Measurements from ENCODE around the gene FER.
"Not testable (repeated sequence)": the region's sequence is repeated elsewhere in the genome, so short reads cannot be mapped to it uniquely, and the experiment has no call there.

The FER gene

DNA sequence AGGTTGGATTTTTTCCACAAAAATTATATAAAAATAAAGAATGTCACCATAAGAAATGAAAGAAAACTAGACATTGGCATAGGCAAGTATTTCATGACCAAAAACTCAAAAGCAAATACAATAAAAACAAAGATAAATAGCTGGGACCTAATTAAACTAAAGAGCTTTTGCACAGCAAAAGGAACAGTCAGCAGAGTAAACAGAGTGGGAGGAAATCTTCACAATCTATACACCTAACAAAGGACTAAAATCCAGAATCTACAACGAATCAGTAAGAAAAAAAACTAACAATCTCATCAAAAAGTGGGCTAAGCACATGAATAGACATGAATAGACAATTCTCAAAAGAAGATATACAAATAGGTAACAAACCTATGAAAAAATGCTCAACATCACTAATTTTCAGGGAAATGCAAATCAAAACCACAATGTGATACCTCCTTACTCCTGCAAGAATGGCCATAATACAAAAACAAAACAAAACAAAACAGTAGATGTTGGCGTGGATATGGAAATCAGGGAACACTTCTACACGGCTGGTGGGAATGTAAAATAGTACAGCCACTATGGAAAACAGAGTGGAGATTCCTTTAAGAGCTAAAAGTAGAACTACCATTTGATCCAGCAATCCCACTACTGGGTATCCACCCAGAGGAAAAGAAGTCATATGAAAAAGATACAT lies 94.7 kb downstream of the FER start:
- DNase-seq; in situ Hi-C loops (cut with HindIII; ENCODE audit: low pct_ligation_motif_present, low pct_unique_long_range_greater_than_20kb, low sequenced_read_pairs): not testable (repeated sequence)

DNA sequence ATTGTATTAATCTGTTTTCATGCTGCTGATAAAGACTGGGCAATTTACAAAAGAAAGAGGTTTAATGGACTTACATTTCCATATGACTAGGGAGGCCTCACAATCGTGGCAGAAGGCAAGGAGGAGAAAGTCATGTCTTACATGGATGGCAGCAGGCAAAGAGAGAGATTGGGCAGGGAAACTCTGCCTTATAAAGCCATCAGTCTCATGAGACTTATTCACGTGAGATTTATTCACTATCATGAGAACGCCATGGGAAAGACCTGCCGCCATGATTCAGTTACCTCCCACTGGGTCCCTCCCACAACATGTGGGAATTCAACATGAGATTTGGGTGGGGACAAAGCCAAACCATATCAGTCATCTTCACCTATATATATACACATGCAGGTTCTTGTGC lies 103.4 kb downstream of the FER start:
- in situ Hi-C loops (cut with HindIII; ENCODE audit: low pct_ligation_motif_present, low pct_unique_long_range_greater_than_20kb, low sequenced_read_pairs); DNase-seq: not testable (repeated sequence)

DNA sequence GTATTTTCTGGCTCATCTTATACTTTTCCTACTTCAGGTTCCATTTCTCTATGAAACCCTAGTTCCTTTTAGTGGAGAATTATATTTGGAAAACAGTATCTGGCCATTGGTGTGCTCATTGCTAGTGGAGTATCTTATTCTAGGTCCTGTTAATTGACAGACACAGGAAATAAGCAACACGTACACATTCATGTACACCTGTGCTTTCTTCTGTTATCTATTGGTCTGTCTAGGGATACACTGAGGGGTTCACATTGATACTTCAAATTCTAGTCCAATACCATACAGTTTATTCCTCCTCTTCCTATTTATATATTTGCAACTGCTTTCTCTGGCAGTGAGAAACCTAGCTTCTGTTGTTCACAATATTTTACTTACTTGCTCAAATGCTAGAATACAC lies 110.2 kb downstream of the FER start:
- DNase-seq = no peak
- in situ Hi-C loops (cut with HindIII; ENCODE audit: low pct_ligation_motif_present, low pct_unique_long_range_greater_than_20kb, low sequenced_read_pairs) = no loop called here

DNA sequence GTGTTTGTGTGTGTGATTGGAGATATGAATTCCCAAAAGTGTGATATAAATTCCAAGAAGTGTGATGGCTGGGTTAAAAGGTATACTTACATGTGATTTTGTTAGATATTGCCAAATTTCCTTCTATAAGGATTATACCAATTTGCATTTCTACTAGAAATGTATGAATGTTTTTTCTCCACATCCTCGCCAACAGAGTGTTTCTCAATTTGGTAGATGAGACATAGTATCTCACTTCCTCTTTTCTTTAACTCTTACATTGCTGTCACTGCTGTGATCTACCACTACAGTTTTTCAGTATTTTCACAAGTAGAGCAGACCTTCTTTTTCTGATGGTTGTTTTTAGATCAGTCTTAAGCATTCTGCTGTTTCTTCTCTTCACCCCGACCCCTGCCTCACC lies 111.3 kb downstream of the FER start:
- no peak for DNase-seq

DNA sequence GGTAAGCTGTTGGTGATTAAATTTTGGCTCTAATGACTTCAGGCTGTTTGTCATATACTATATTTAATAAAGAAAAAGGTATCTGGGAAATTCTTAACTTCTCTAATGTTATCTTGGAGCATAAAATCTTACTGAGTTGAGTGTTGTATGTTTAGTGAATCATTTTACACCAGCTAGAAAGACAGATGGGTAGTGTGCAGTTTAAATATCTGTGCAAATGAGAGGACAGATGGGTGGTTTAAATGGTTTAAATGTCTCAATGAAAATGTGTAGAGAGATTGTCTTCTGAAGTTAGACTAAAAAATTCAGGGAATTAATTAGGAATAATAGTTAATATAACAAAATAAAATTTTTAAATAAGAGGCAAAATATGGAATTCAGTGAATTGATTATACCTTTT lies 114.5 kb downstream of the FER start:
- in situ Hi-C loops (cut with HindIII; ENCODE audit: low pct_ligation_motif_present, low pct_unique_long_range_greater_than_20kb, low sequenced_read_pairs) = no loop called here

More for the DNA sequence above, 111.3 kb downstream of the FER start:
- in situ Hi-C loops (cut with HindIII; ENCODE audit: low pct_ligation_motif_present, low pct_unique_long_range_greater_than_20kb, low sequenced_read_pairs) = no loop called here

DNA sequence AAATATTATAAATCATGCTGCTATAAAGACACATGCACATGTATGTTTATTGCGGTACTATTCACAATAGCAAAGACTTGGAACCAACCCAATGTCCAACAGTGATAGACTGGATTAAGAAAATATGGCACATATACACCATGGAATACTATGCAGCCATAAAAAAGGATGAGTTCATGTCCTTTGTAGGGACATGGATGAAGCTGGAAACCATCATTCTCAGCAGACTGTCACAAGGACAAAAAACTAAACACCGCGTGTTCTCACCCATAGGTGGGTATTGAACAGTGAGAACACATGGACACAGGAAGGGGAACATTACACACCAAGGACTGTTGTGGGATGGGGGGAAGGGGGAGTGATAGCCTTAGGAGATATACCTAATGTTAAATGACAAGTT lies 118.4 kb downstream of the FER start:
- DNase-seq; in situ Hi-C loops (cut with HindIII; ENCODE audit: low pct_ligation_motif_present, low pct_unique_long_range_greater_than_20kb, low sequenced_read_pairs): not testable (repeated sequence)

More for the DNA sequence above, 114.5 kb downstream of the FER start:
- no peak for DNase-seq

DNA sequence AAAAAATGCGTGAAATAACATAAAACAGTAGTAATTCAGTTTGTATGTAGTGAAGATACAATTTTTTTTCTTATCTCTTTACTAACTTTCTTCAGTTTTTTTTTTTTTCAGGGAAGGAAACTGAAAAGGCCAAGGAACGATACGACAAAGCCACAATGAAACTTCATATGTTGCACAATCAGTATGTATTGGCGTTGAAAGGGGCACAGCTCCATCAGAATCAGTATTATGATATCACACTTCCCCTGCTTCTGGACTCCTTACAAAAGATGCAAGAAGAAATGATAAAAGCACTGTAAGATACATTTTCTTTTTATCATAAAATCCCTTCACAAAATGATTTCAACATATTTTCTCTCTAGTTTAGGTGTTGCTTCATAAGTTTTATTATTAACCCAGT lies 120.0 kb downstream of the FER start:
- in situ Hi-C loops (cut with HindIII; ENCODE audit: low pct_ligation_motif_present, low pct_unique_long_range_greater_than_20kb, low sequenced_read_pairs) = no loop called here
- DNase-seq = no peak

DNA sequence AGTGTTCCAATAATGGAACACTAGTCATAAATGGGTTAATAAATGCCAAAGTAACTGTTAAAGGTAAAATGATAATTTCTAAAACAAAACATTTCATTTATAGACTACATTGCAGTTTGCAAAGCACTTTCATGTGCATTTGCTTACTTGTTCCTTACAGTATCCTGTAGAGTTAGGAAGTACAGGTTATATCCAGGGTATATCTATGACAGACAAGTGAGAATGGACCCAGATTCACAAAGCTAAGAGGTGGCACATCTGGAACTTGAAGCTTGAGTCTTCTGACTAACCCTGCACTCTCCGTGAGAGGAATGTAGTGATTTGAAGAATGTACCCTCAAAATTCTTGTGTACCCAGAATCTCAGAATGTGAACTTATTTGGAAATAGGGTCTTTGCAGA lies 121.4 kb downstream of the FER start:
- in situ Hi-C loops (cut with HindIII; ENCODE audit: low pct_ligation_motif_present, low pct_unique_long_range_greater_than_20kb, low sequenced_read_pairs) = no loop called here
- DNase-seq = no peak

DNA sequence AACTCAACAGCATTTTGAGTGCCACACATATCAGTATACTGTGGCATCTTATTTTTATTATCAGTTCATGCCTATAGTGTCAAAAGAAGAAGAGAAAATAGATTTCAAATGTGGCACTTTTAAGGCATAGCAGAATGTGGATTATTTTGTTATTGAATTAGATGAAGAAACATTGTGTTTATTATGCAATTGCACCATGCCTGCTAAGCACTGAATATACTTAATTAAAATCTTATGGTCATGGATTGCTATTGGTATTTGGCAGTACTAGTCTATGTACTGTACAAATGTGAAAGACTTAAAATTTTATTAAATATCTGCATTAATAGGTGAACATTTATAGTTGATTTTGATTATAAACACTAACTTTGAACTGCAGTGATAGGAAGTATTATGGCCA lies 128.8 kb downstream of the FER start:
- in situ Hi-C loops (cut with HindIII; ENCODE audit: low pct_ligation_motif_present, low pct_unique_long_range_greater_than_20kb, low sequenced_read_pairs) = no loop called here
- DNase-seq = no peak

DNA sequence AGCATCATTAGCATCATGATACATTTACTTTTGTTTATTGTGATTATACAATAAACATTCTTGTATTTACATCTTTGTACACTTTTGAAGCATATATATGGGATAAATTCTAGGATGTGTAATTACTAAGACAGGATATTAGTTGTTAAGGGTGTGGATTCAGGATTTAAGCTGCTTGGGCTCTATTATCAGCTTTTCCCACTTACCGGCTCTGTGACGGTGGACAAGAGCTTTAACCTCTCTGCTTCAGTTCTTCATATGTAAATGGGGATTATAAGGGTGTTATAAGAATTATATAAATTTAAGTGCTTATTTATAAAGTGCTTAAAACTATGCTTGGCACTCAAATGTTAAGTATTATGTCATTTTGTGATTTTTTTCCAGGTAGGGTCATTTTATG lies 131.1 kb downstream of the FER start:
- no peak for DNase-seq
- in situ Hi-C loops (cut with HindIII; ENCODE audit: low pct_ligation_motif_present, low pct_unique_long_range_greater_than_20kb, low sequenced_read_pairs) = no loop called here

DNA sequence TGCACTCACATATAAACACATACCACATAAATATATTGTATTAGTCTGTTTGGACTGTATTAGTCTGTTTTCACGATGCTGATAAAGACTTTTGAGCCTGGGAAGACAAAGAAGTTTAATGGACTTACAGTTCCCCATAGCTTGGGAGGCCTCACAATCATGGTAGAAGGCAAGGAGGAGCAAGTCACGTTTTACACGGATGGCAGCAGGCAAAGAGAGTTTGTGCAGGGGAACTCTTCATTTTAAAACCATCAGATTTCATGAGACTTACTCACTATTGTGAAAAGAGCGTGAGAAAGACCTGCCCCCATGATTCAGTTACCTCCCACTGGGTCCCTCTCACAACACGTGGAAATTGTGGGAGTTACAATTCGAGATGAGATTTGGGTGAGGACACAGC lies 133.4 kb downstream of the FER start:
- in situ Hi-C loops (cut with HindIII; ENCODE audit: low pct_ligation_motif_present, low pct_unique_long_range_greater_than_20kb, low sequenced_read_pairs) = no loop called here
- DNase-seq = no peak

DNA sequence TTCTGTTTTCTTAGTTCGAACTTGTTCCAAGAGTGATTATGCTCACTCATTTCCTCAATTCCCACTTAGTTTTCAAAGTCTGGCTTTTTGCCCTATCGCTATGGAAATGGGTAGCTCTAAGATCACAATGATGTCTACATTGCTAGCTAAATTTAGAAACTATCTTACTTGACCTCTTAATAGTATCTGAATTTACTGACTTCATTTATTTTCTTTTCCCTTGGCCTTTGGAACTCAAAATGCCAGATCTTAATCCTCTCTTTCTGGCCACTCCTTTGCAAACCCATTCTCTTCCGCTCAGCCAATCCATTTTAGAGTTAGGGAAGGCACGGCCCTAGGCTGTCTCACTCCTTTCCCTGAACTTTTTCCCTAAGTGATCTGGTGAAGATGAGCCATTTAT lies 137.0 kb downstream of the FER start:
- DNase-seq = no peak
- in situ Hi-C loops (cut with HindIII; ENCODE audit: low pct_ligation_motif_present, low pct_unique_long_range_greater_than_20kb, low sequenced_read_pairs) = no loop called here

DNA sequence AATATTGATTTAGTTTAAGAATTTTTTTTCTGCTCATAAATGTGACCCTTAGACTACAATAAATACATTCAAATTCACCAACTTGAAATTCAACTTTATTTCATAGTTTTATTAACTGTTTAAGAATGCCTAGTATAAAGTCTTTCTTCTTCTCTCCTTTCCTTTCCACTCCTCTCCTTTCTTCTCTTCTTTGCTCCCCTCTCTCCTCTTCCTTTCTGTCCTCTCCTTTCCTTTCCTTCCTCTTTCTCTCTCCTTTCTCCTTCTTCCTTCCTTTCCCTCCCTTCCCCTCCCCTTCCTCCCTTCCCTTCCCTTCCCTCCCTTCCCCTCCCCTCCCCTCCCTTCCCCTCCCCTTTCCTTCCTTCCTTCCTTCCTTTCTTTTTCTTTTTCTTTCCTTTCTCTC lies 150.6 kb downstream of the FER start:
- in situ Hi-C loops (cut with HindIII; ENCODE audit: low pct_ligation_motif_present, low pct_unique_long_range_greater_than_20kb, low sequenced_read_pairs) = no loop called here
- DNase-seq = no peak

DNA sequence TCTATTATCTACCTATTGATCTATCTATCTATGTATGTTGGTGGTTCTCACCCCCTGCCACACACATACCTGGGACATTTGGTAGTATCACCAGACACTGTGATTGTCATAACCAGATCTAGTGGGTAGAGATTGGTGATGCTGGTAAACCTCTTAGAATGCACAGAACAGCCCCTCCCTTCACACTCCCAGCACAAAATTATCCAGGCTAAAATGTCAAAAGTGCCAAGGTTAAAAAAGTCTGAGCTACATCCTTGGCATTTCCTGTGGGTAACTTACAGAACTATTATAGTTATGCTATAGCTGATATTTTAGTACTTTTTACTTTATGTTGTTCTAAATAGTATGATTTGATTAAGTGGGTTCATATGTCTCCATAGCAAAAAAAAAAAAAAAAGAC lies 151.0 kb downstream of the FER start:
- in situ Hi-C loops (cut with HindIII; ENCODE audit: low pct_ligation_motif_present, low pct_unique_long_range_greater_than_20kb, low sequenced_read_pairs) = no loop called here
- DNase-seq = no peak

DNA sequence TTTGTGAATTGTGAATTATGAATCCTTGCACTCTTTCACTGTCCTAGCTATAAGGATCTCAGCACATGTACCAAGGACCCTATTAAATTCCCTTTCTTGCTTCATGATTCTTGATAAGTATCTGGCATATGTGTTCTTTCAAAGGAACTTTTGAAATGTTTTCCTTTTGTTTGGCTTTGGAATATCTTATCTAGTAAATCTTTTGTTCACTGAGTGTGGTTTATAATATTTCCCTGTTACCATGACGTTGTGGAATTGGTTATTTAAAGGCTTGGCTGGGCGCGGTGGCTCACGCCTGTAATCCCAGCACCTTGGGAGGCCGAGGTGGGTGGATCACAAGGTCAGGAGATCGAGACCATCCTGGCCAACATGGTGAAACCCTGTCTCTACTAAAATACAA lies 151.5 kb downstream of the FER start:
- DNase-seq; in situ Hi-C loops (cut with HindIII; ENCODE audit: low pct_ligation_motif_present, low pct_unique_long_range_greater_than_20kb, low sequenced_read_pairs): not testable (repeated sequence)

DNA sequence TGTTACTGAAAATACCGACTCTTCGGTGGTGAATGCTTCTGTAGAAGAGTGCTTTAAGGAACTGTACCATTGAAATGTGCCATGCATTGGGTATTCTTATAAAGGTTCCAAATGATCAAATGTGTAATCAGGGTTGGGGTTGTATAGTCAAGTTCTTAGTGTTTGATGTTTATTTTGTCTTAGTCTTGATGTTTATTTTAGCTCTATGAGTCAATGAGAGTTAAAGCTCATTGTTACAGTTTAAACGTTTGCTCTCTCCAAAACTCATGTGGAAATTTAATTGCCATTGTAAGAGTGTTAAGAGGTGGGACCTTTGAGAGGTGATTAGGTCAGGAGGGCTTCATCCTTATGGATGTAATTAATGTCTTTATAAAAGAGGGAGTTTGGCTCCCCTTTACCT lies 153.0 kb downstream of the FER start:
- DNase-seq = no peak
- in situ Hi-C loops (cut with HindIII; ENCODE audit: low pct_ligation_motif_present, low pct_unique_long_range_greater_than_20kb, low sequenced_read_pairs) = no loop called here

DNA sequence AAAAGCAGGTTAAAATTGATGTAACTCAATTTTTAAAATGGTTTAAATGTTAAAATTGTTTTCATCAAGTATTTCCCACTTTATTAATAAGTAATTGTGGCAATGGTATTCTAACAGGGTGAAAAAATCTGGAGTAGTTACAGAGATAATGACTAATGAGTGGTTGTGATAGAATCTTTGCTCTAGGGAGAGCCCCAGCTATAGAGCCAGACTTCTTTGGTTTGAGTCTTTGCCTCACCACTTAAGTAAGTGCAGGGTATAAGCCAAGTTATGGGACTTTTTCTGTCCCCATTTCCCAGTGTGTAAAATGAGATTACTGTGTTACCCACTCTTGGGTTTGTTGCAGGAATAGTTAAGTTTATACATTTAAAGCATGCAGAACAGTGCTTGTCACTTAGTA lies 158.1 kb downstream of the FER start:
- DNase-seq = no peak
- in situ Hi-C loops (cut with HindIII; ENCODE audit: low pct_ligation_motif_present, low pct_unique_long_range_greater_than_20kb, low sequenced_read_pairs) = no loop called here

DNA sequence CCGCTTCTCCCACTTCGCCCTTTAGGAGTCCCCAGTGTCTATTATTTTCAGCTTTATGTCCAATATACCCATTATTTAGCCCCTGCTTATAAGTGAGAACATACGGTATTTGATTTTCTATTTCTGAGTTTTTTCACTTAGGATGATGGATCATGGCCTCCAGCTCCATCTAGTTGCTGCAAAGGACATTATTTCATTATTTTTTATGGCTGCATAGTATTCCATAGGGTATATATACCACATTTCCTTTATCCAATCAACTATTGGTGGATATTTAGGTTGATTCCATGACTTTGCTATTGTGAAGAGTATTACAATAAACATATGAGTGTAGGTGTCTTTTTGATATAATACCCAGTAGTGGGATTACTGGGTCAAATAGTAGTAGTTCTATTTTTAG lies 162.9 kb downstream of the FER start:
- no peak for DNase-seq
- in situ Hi-C loops (cut with HindIII; ENCODE audit: low pct_ligation_motif_present, low pct_unique_long_range_greater_than_20kb, low sequenced_read_pairs) = no loop called here

DNA sequence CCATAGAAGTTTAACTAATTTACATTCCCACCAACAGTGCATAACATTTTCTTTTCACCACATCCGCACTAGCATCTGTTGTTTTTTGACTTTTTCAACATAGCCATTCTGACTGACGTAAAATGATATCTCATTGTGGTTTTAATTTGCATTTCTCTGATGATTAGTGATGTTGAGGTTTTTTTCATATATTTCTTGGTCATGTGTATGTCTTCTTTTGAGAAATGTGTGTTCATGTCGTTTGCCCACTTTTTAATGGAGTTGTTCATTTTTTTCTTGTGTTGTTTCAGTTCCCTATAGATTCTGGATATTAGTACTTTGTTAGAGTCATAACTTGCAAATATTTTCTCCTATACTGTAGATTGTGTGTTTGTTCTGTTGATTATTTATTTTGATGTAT lies 163.4 kb downstream of the FER start:
- no peak for DNase-seq
- in situ Hi-C loops (cut with HindIII; ENCODE audit: low pct_ligation_motif_present, low pct_unique_long_range_greater_than_20kb, low sequenced_read_pairs) = no loop called here

DNA sequence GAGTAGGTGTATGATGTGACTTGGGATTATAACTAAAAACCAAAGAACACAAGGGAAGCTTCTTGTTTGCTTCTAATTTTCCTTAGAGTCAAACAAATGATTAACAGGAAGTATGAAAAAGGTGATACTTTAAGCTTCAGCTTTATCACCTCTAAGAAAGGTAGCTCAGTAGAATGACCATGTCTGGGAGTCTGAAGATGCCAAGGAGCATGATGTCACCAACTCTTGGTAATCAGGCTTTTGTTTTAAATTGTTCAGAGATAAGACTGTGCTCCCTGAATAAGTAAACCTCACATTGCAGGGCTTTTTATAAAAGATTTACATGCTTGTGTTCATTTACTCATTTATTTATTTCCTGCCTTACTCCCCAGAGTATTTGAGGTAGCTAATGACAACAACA lies 169.9 kb downstream of the FER start:
- no peak for DNase-seq
- in situ Hi-C loops (cut with HindIII; ENCODE audit: low pct_ligation_motif_present, low pct_unique_long_range_greater_than_20kb, low sequenced_read_pairs) = no loop called here

Measured in ACHN (cell line).